ENCODE results near the gene KLRC1.
"Not testable (repeated sequence)": the region's sequence is repeated elsewhere in the genome, so short reads cannot be mapped to it uniquely, and the experiment has no call there.

Gene KLRC1

GRCh38 chr12:10453156-10453555 lies at the start of gene KLRC1:
Gene KLRC1, minus strand, starts transcription at chr12:10453377. Its CDS starts 2,221 bp downstream, at chr12:10451156.
- in situ Hi-C loops (cut with MboI; ENCODE audit: low sequenced_read_pairs) = no loop called here

GRCh38 chr12:10501030-10501429 lies 47.9 kb upstream of the KLRC1 start:
- in situ Hi-C loops (cut with MboI; ENCODE audit: low sequenced_read_pairs) = no loop called here

- in situ Hi-C loops (cut with MboI; ENCODE audit: low sequenced_read_pairs) = no loop called here
Observed at GRCh38 chr12:10498042-10498441, 44.9 kb upstream of the KLRC1 start.

GRCh38 chr12:10497602-10498001 lies 44.4 kb upstream of the KLRC1 start:
- in situ Hi-C loops (cut with MboI; ENCODE audit: low sequenced_read_pairs) = no loop called here

- in situ Hi-C loops (cut with MboI; ENCODE audit: low sequenced_read_pairs) = no loop called here
Observed at GRCh38 chr12:10491766-10492165, 38.6 kb upstream of the KLRC1 start.

GRCh38 chr12:10487328-10487727 lies 34.2 kb upstream of the KLRC1 start:
- in situ Hi-C loops (cut with MboI; ENCODE audit: low sequenced_read_pairs) = not testable (repeated sequence)

- in situ Hi-C loops (cut with MboI; ENCODE audit: low sequenced_read_pairs) = not testable (repeated sequence)
Observed at GRCh38 chr12:10481901-10482300, 28.7 kb upstream of the KLRC1 start.

GRCh38 chr12:10472808-10473207 lies 19.6 kb upstream of the KLRC1 start:
- in situ Hi-C loops (cut with MboI; ENCODE audit: low sequenced_read_pairs) = not testable (repeated sequence)

GRCh38 chr12:10469701-10470100 lies 16.5 kb upstream of the KLRC1 start:
- in situ Hi-C loops (cut with MboI; ENCODE audit: low sequenced_read_pairs) = no loop called here

GRCh38 chr12:10466311-10466710 lies 13.1 kb upstream of the KLRC1 start:
- in situ Hi-C loops (cut with MboI; ENCODE audit: low sequenced_read_pairs) = no loop called here

- in situ Hi-C loops (cut with MboI; ENCODE audit: low sequenced_read_pairs) = no loop called here
Observed at GRCh38 chr12:10457760-10458159, 4.6 kb upstream of the KLRC1 start.

GRCh38 chr12:10456856-10457255 lies 3.7 kb upstream of the KLRC1 start:
- in situ Hi-C loops (cut with MboI; ENCODE audit: low sequenced_read_pairs) = no loop called here

GRCh38 chr12:10455766-10456165 lies 2.6 kb upstream of the KLRC1 start:
- in situ Hi-C loops (cut with MboI; ENCODE audit: low sequenced_read_pairs) = no loop called here

GRCh38 chr12:10454531-10454930 lies 1.4 kb upstream of the KLRC1 start:
- in situ Hi-C loops (cut with MboI; ENCODE audit: low sequenced_read_pairs) = no loop called here

- in situ Hi-C loops (cut with MboI; ENCODE audit: low sequenced_read_pairs) = no loop called here
Observed at GRCh38 chr12:10448236-10448635, 4.9 kb downstream of the KLRC1 start.

GRCh38 chr12:10446052-10446451 lies 7.1 kb downstream of the KLRC1 start:
- in situ Hi-C loops (cut with MboI; ENCODE audit: low sequenced_read_pairs) = not testable (repeated sequence)

GRCh38 chr12:10441144-10441543 lies 12.0 kb downstream of the KLRC1 start:
- in situ Hi-C loops (cut with MboI; ENCODE audit: low sequenced_read_pairs) = not testable (repeated sequence)

GRCh38 chr12:10439608-10440274 lies 13.4 kb downstream of the KLRC1 start:
- in situ Hi-C loops (cut with MboI; ENCODE audit: low sequenced_read_pairs) = not testable (repeated sequence)

GRCh38 chr12:10437601-10438000 lies 15.6 kb downstream of the KLRC1 start:
- in situ Hi-C loops (cut with MboI; ENCODE audit: low sequenced_read_pairs) = not testable (repeated sequence)

GRCh38 chr12:10435816-10436215 lies 17.4 kb downstream of the KLRC1 start, which contains the start of gene KLRC2:
Gene KLRC2, minus strand, starts transcription at chr12:10436010. Its CDS starts 24 bp downstream, at chr12:10435986.
- in situ Hi-C loops (cut with MboI; ENCODE audit: low sequenced_read_pairs) = not testable (repeated sequence)

- in situ Hi-C loops (cut with MboI; ENCODE audit: low sequenced_read_pairs) = not testable (repeated sequence)
Observed at GRCh38 chr12:10430623-10431022, 22.6 kb downstream of the KLRC1 start.

- in situ Hi-C loops (cut with MboI; ENCODE audit: low sequenced_read_pairs) = not testable (repeated sequence)
Observed at GRCh38 chr12:10425938-10426337, 27.2 kb downstream of the KLRC1 start.

Data from hTERT RPE-1 (cell line).